HCT116 (cell line): Measurements from ENCODE around the gene PAQR8. TPM values are rescaled to one million over a fixed set of nuclear protein-coding genes. Genes with fewer than 3 reads are reported as not detected.

ENCODE experiments used
- ATAC-seq: fragments of 200-7000 bp; cut with Tn5 transposase; 2 replicates; pipeline ENCODE4 v1.9.1; 2020; ENCODE audit warnings: mild to moderate bottlenecking, moderate library complexity
- BruUV-seq: library from RNA; stranded (reverse); fragments of 400-500 nt; replicated peaks from 2 replicates; lab custom pipeline; 2021; lab: Mats Ljungman, UMichigan
- CTCF ChIA-PET: fragments of 300-600 bp; sonication (Branson Sonifier 250); formaldehyde crosslinking; loops from one replicate; lab custom pipeline; 2021; ENCODE audit warnings: antibody characterized with exemption; lab: Charles Lee
- POLR2A ChIA-PET: fragments of 300-600, 350-600 bp; sonication (Branson Sonifier 250); formaldehyde crosslinking; loops from one replicate; lab custom pipeline; 2021; ENCODE audit warnings: antibody characterized with exemption; lab: Charles Lee
- RAD21 ChIA-PET, 2 experiments: fragments of 300-600 bp; sonication (Branson Sonifier 250); formaldehyde crosslinking; loops; one replicate each; lab custom pipeline; 2023; ENCODE audit warnings: low total read pairs in 2 of 2; ENCODE audit not compliant: uncharacterized antibody in 2 of 2, unreplicated experiment in 2 of 2, low non-redundant PET in 1 of 2; lab: Charles Lee
- DNase-seq: peaks from one replicate; pipeline ENCODE4 v3.0.0-alpha.2; 2010; ENCODE audit warnings: low read depth, low spot score
- H2AFZ ChIP-seq: fragments of 200-600 bp; shearing (Covaris generic), sonication (generic); 2 replicates; pipeline ENCODE4 v1.6.1; 2017; ENCODE audit warnings: low read depth, mixed run types, mixed read lengths, antibody characterized with exemption, low read length; ENCODE audit not compliant: poor library complexity, severe bottlenecking
- H3K27ac ChIP-seq: 2 replicates; pipeline ENCODE4 v1.5.1; 2012; ENCODE audit warnings: low read depth, low read length
- H3K27me3 ChIP-seq: fragments of 200-600 bp; sonication (generic); 2 replicates; pipeline ENCODE4 v1.6.1; 2016; ENCODE audit warnings: mixed run types, low read length, mixed read lengths; ENCODE audit not compliant: insufficient read depth
- H3K36me3 ChIP-seq, 2 experiments: fragments of 200-500 bp in 1 of 2; fragments of 200-600 bp in 1 of 2; sonication (Bioruptor generic) in 1 of 2; sonication (generic) in 1 of 2; 2 replicates each; pipeline versions ENCODE4 v1.5.1 to v1.6.1; 2014 to 2016; ENCODE audit warnings: low read length in 2 of 2, inconsistent platforms in 1 of 2, mixed read lengths in 1 of 2, mixed run types in 1 of 2; ENCODE audit not compliant: insufficient read depth in 2 of 2, control insufficient read depth in 1 of 2
- H3K4me1 ChIP-seq, 2 experiments: fragments of 200-600 bp in 1 of 2; sonication (generic) in 1 of 2; 2 replicates each; pipeline versions ENCODE4 v1.5.1 to v1.6.1; 2012 to 2017; ENCODE audit warnings: low read length in 2 of 2, inconsistent platforms in 1 of 2, mild to moderate bottlenecking in 1 of 2, mixed read lengths in 1 of 2, mixed run types in 1 of 2, moderate library complexity in 1 of 2; ENCODE audit not compliant: insufficient read depth in 2 of 2, control insufficient read depth in 1 of 2
- H3K4me2 ChIP-seq: fragments of 200-600 bp; sonication (generic); 2 replicates; pipeline ENCODE4 v1.6.1; 2017; ENCODE audit warnings: mixed run types, low read length, mixed read lengths
- H3K4me3 ChIP-seq, 2 experiments: fragments of 200-600 bp in 1 of 2; sonication (generic) in 1 of 2; replicated peaks in 1 of 2; 2 replicates each; pipeline ENCODE4 v1.5.1; 2011 to 2016; ENCODE audit warnings: low read length in 2 of 2, control low read depth in 1 of 2, low read depth in 1 of 2, mild to moderate bottlenecking in 1 of 2, mixed read lengths in 1 of 2, mixed run types in 1 of 2
- H3K79me2 ChIP-seq: fragments of 200-600 bp; sonication (generic); 2 replicates; pipeline ENCODE4 v1.6.1; 2017; ENCODE audit warnings: mild to moderate bottlenecking, mixed run types, low read length, moderate library complexity, mixed read lengths; ENCODE audit not compliant: insufficient read depth
- H3K9ac ChIP-seq: fragments of 200-600 bp; sonication (generic); 2 replicates; pipeline ENCODE4 v1.6.1; 2016; ENCODE audit warnings: low read length, mixed read lengths
- H3K9me2 ChIP-seq: fragments of 200-600 bp; sonication (generic), shearing (Covaris generic); 2 replicates; pipeline ENCODE4 v1.6.1; 2017; ENCODE audit warnings: mixed run types, mild to moderate bottlenecking, moderate library complexity; ENCODE audit not compliant: insufficient read depth
- H3K9me3 ChIP-seq, 2 experiments: fragments of 200-500 bp in 1 of 2; fragments of 200-600 bp in 1 of 2; sonication (Bioruptor generic) in 1 of 2; sonication (generic) in 1 of 2; 2 replicates each; pipeline ENCODE4 v1.6.1; 2014 to 2017; ENCODE audit warnings: low read length in 2 of 2, mixed read lengths in 2 of 2, inconsistent platforms in 1 of 2, low read depth in 1 of 2, mild to moderate bottlenecking in 1 of 2, mixed run types in 1 of 2, moderate library complexity in 1 of 2; ENCODE audit not compliant: control insufficient read depth in 1 of 2, insufficient read depth in 1 of 2
- H4K20me1 ChIP-seq: fragments of 200-600 bp; sonication (generic), shearing (Covaris generic); 2 replicates; pipeline ENCODE4 v1.6.1; 2017; ENCODE audit warnings: mixed run types, mild to moderate bottlenecking, moderate library complexity; ENCODE audit not compliant: insufficient read depth
- EGR1 ChIP-seq: IDR thresholded peaks from 2 replicates; pipeline ENCODE4 v1.6.1; 2012; ENCODE audit warnings: low read depth
- ELF1 ChIP-seq: IDR thresholded peaks from 2 replicates; pipeline ENCODE4 v1.6.1; 2012; ENCODE audit warnings: low read depth, borderline replicate concordance
- SIN3A ChIP-seq: IDR thresholded peaks from 2 replicates; pipeline ENCODE4 v1.6.1; 2012; ENCODE audit warnings: low read depth
- SRF ChIP-seq: IDR thresholded peaks from 2 replicates; pipeline ENCODE4 v1.6.1; 2012; ENCODE audit warnings: low read depth
- YY1 ChIP-seq: IDR thresholded peaks from 2 replicates; pipeline ENCODE4 v1.6.1; 2011; ENCODE audit warnings: low read length, low read depth, moderate library complexity, mild to moderate bottlenecking; ENCODE audit not compliant: insufficient replicate concordance; ENCODE audit errors: extremely low read depth
- ZNF274 ChIP-seq: fragments of 200-500 bp; sonication (Bioruptor generic); IDR thresholded peaks from 2 replicates; pipeline ENCODE4 v1.6.1; 2014; ENCODE audit warnings: mild to moderate bottlenecking, low read depth, low read length, inconsistent platforms
- intact Hi-C: fragments of 100-400 bp; cut with micrococcal nuclease; formaldehyde crosslinking; loops from 2 replicates; pipeline ENCODE4 v1.10.0; 2022
- total RNA-seq: library from RNA; stranded (reverse); gene quantifications from one replicate; pipeline ENCODE4 v1.2.1, GENCODE V29; 2021; ENCODE audit not compliant: unreplicated experiment
- TF ChIP-seq, protein P1 (sequence below): IDR thresholded peaks from 2 replicates; pipeline ENCODE4 v1.6.1; 2012
- TF ChIP-seq, protein P2 (sequence below): IDR thresholded peaks from 2 replicates; pipeline ENCODE4 v1.6.1; 2011; ENCODE audit warnings: mild to moderate bottlenecking, low read length, moderate library complexity; ENCODE audit not compliant: insufficient replicate concordance; ENCODE audit errors: extremely low read depth

Gene PAQR8
- total RNA-seq, 1 experiment from 2014 or later = 5.9 TPM

DNA sequence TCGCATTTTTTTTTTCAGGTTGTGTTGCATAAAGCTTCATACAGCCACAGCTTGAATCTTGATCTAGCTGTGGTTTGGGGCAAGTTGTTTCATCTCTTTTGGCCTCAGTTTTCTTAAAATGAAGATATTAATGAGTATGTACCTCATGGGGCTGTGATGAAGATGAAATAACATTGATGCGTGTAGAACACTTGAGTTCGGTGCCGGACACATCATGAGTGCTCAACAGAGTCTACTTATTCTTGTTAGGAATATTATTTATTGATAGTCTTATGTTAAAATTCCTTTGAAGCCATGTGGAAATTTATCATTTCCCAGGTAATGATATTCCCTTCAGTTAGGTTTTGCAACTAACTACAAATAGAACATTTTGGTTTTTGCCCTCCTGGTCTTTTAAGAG lies 3.4 kb downstream of the PAQR8 start:
- ATAC-seq (no peak), DNase-seq (no peak)
- intact Hi-C loops = no loop called here
- Histone ChIP-seq H3K9me2 (no peaks in the 10 kb centered on the region), H3K4me1 (peaks cover 3 to 19% of the 10 kb centered on the region in 2 experiments; a peak in 3 of 4 replicates), H3K9ac (no peak overlapping the region), H4K20me1 (no peaks in the 10 kb centered on the region), H3K4me2 (no peak overlapping the region), H3K9me3 (no peaks in the 10 kb centered on the region), H3K36me3 (no peaks in the 10 kb centered on the region), H3K27ac (no peak overlapping the region), H2AFZ (no peak overlapping the region), H3K27me3 (no peaks in the 10 kb centered on the region), H3K79me2 (peaks cover 13% of the 10 kb centered on the region; the same call in 1 of the 2 replicates), H3K4me3 (no peak overlapping the region)
- CTCF ChIA-PET = no interaction called here
- no TSS peak for BruUV-seq
- POLR2A ChIA-PET = no interaction called here
- RAD21 ChIA-PET = no interaction called here
- TF ChIP-seq EGR1 (no peak), ZNF274 (no peak), YY1 (no peak), ELF1 (no peak)

DNA sequence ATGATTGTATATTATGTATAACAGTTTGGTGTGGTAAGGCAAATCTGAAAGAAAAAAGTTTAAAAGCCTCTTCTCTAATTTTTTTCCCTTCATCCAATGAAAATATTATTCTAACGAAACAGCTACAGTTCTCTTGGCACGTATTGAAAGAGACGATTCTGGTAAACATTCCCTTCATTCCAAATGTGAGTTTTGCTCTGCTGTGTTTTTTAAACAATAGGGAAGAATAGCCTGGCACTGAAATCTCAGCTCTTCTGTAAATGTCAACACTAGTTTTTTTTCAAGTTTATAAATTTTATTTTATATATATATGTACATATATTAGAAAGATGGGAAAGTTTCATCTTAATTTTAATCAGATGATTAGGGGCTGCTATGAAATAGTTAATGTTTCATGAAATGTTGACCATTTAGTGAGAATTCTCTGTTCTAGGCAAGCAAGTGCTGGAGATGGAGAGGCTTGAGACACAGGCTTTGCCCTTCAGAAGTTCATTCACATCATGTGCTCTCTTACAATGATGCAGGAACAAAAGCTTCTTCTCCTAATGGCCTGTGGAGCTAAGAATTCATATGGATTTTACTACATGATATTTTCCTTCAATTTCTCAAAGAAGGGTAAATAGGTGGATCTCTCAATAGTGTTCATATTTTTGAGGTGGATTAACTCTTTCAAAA lies 4.1 kb downstream of the PAQR8 start:
- Histone ChIP-seq H2AFZ (no peak overlapping the region), H3K9ac (no peak overlapping the region), H3K79me2 (peaks cover 13% of the 10 kb centered on the region; the same call in 1 of the 2 replicates), H3K36me3 (no peaks in the 10 kb centered on the region), H3K4me3 (no peak overlapping the region), H3K4me2 (no peak overlapping the region), H3K9me3 (no peaks in the 10 kb centered on the region), H3K4me1 (peaks cover 3 to 18% of the 10 kb centered on the region in 2 experiments; a peak in 3 of 4 replicates), H3K27ac (no peak overlapping the region), H4K20me1 (no peaks in the 10 kb centered on the region), H3K9me2 (no peaks in the 10 kb centered on the region), H3K27me3 (no peaks in the 10 kb centered on the region)
- intact Hi-C loops = no loop called here
- POLR2A ChIA-PET = no interaction called here
- no peak for ATAC-seq
- CTCF ChIA-PET = no interaction called here
- DNase-seq = no peak
- RAD21 ChIA-PET = no interaction called here
- BruUV-seq = no TSS peak
- TF ChIP-seq, protein P1, sequence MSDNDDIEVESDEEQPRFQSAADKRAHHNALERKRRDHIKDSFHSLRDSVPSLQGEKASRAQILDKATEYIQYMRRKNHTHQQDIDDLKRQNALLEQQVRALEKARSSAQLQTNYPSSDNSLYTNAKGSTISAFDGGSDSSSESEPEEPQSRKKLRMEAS = no peak
- TF ChIP-seq SRF = no peak
- TF ChIP-seq SIN3A = no peak
- TF ChIP-seq, protein P2, sequence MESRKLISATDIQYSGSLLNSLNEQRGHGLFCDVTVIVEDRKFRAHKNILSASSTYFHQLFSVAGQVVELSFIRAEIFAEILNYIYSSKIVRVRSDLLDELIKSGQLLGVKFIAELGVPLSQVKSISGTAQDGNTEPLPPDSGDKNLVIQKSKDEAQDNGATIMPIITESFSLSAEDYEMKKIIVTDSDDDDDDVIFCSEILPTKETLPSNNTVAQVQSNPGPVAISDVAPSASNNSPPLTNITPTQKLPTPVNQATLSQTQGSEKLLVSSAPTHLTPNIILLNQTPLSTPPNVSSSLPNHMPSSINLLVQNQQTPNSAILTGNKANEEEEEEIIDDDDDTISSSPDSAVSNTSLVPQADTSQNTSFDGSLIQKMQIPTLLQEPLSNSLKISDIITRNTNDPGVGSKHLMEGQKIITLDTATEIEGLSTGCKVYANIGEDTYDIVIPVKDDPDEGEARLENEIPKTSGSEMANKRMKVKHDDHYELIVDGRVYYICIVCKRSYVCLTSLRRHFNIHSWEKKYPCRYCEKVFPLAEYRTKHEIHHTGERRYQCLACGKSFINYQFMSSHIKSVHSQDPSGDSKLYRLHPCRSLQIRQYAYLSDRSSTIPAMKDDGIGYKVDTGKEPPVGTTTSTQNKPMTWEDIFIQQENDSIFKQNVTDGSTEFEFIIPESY = no peak
